Stimulated activated CD4-positive, alpha-beta T cell treated with anti-CD3 and anti-CD28 coated beads, TNF-alpha, amount 100 ng/mL, for 1 hour (primary cell): Measurements from ENCODE around the gene SORCS1.

ENCODE experiments used
- DNase-seq, 3 donors: peaks; one replicate each; pipeline ENCODE4 v3.0.0-alpha.2; 2020; ENCODE audit warnings: low read depth in 3 of 3, low spot score in 1 of 3

SORCS1 gene

GRCh38 chr10:106825576-106826364, 338.7 kb downstream of the SORCS1 start:
- no peak for DNase-seq

DNA sequence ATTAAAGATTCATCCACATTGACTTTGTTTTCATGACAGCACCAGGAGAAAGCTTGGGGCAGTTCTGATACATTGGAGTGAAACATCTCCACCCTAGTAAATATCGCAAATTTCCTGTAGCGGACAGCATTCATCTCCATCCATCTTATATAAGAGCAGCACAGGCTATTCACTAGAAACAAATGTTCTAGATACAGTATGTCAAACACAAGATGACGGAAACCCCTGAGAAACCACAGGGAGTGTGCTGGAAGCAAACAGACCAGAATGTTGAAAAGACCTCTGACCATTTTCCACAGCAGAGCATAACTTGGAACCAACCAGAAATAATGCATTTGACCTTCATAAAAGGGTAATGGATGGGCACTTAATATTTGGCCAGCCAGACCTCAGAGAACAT, 343.9 kb downstream of the SORCS1 start:
- no peak for DNase-seq

- DNase-seq: no peak
Observed at GRCh38 chr10:106819490-106819889, 345.0 kb downstream of the SORCS1 start.

DNA sequence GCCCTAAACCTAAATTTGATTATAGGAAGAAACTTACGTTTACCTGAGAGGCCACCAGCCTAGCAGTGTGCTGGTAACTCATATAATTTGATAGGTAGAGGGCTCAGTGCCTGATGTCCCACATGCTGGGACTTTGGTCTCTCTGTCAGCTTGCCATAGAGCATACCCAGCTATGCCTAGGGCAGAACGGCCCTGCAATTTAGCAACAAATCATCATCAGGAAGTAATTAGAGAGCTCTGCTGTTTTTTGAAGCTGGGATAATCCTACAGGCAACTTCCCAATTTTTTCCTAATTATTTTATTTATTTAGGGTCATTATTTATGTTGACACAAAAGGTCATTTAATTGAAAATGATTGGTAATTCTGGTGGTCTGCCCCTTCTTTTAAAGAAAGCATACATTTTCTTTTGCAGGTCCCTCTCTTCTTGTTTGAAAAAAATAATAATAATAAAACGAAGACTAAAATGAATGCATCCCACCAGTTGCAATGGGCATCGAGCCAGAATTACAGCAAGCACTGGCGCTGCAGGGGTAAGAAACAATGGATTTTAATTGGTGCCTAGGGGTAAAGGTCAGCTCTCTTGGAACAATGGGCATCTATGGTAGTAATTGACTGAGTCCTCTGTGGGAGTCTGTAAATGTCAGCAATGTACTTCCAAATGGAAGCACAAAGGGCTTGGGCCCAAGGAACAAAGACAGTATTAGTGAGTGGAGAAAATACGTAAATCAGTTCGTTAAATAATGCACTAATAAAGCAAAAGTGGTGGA, 348.0 kb downstream of the SORCS1 start:
- DNase-seq: no peak

DNA sequence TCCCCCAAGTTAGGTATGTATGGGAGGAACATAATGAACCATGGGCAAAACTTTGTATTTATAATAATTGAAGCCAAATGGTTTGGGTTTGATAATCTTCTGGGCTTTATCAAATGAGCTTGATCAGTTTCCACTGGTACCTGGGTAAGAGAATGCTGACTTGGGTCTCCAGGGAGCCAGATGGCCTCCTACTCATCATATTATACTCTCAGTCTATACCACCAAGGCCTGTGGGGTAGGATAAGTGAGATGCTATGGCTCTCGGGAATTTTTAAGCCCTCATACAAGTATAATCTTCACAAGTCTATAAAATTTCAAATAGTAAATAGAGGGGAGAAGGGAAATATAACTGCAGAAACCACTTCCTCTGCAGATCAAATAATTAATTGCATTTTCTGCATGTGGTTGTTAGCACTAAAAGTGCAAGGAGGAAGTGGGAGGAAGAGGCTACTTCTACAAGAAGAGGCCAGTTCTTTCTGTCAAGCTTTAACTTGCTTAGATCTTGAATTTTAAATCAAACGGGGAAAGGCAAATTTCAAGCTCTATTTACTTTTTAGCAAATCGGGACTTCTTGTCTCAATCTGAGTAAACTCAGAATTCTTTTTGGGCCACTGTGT, 349.0 kb downstream of the SORCS1 start:
- DNase-seq: no peak

- DNase-seq: no peak
Observed at GRCh38 chr10:106804992-106805582, 359.4 kb downstream of the SORCS1 start.

DNA sequence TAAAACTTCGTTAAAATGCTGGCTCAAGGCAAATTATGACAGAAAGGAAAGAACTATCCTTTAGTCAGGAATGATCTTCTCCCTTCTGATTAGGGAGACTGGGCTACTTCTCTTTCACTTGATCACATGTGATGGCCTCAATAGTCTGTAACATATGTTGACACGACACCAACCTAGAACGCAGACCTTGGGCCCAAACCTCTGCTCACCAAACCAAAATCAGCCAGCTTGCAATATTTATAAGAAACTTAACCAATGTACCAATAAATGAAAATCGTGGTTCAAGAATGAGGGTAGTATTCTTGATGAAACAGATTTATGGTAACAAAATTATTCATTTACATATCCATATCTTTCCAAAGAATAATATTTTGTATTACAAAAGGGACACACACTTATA, 361.6 kb downstream of the SORCS1 start:
- no peak for DNase-seq

GRCh38 chr10:106799776-106800175, 364.7 kb downstream of the SORCS1 start:
- DNase-seq: no peak

GRCh38 chr10:106795619-106796018, 368.9 kb downstream of the SORCS1 start:
- no peak for DNase-seq

- no peak for DNase-seq
Observed at GRCh38 chr10:106793617-106794016, 370.9 kb downstream of the SORCS1 start.

GRCh38 chr10:106789623-106790022, 374.9 kb downstream of the SORCS1 start:
- no peak for DNase-seq

- no peak for DNase-seq
Observed at GRCh38 chr10:106788982-106789381, 375.5 kb downstream of the SORCS1 start.

- no peak for DNase-seq
Observed at GRCh38 chr10:106785528-106785927, 379.0 kb downstream of the SORCS1 start.

GRCh38 chr10:106780632-106781031, 383.9 kb downstream of the SORCS1 start:
- DNase-seq: no peak

- DNase-seq: no peak
Observed at GRCh38 chr10:106777841-106778240, 386.7 kb downstream of the SORCS1 start.

GRCh38 chr10:106775127-106775526, 389.4 kb downstream of the SORCS1 start:
- no peak for DNase-seq

GRCh38 chr10:106772957-106773356, 391.5 kb downstream of the SORCS1 start:
- no peak for DNase-seq

DNA sequence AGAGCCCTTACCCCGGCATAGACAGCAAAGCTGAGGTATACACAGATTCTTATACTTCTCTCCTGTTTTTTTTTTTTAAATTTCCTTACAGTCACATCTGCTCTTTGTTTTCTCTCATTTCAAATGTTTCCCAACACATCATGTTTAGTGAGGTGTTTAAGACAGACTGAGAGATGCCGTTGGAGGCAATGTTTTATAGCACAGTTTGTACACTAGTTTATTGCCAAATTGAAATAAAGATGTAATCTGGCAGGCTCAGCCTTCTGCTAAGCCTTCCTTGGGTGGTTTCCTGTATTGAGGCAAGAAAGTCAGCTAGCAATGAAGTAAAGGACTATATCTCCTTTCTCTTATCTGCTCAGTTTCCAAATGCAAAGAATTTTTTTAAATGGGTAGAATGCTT, 393.4 kb downstream of the SORCS1 start:
- DNase-seq: no peak

DNA sequence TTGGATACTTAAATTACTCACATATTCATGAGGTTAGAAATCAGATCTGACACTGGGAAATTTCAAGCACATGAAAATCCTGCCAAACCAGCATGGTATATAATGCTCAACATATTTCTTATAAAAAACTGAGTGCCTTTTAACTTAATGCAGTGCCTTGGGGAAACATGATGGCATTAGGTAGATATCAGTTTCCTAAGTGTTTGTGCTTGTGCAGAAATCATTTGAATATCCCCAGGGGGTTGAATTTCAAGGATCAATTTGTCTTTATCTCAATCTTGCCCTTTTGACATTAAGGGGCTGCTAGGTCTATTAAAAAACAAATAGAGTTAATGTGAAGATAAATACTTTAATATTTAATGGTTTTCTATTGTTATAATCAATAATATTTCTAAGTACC, 396.3 kb downstream of the SORCS1 start:
- no peak for DNase-seq

GRCh38 chr10:106765928-106766327, 398.6 kb downstream of the SORCS1 start:
- no peak for DNase-seq

- no peak for DNase-seq
Observed at GRCh38 chr10:106765241-106765754, 399.2 kb downstream of the SORCS1 start.
